Caco-2 (cell line): ENCODE results near the gene RHOU. TPM values are rescaled to one million over a fixed set of nuclear protein-coding genes. Genes with fewer than 3 reads are reported as not detected.

ENCODE experiments used
- BruUV-seq: library from RNA; stranded (reverse); fragments of 400-500 nt; replicated peaks from 2 replicates; lab custom pipeline; 2021; lab: Mats Ljungman, UMichigan
- CTCF ChIA-PET: fragments of 300-600 bp; sonication (Branson Sonifier 250); formaldehyde crosslinking; loops from one replicate; lab custom pipeline; 2022; ENCODE audit warnings: antibody characterized with exemption; lab: Charles Lee
- POLR2A ChIA-PET: fragments of 300-600 bp; sonication (Branson Sonifier 250); formaldehyde crosslinking; loops from one replicate; lab custom pipeline; 2022; ENCODE audit warnings: antibody characterized with exemption; lab: Charles Lee
- DNase-seq, 2 experiments: peaks; one replicate each; pipeline versions ENCODE4 v3.0.0 to v3.0.0-alpha.2; 2020 to 2022
- H3K27me3 ChIP-seq: replicated peaks from 2 replicates; pipeline ENCODE4 v1.6.0; 2011; ENCODE audit warnings: low read length; ENCODE audit not compliant: control insufficient read depth, insufficient read depth
- H3K36me3 ChIP-seq: 2 replicates; pipeline ENCODE4 v1.5.1; 2011; ENCODE audit warnings: low read length; ENCODE audit not compliant: control insufficient read depth, insufficient read depth
- H3K4me1 ChIP-seq: fragments of 250-450 bp; sonication (Bioruptor Pico); 2 replicates; pipeline ENCODE4 v1.5.1; 2020; ENCODE audit warnings: mild to moderate bottlenecking
- H3K4me3 ChIP-seq: 2 replicates; pipeline ENCODE4 v1.5.1; 2011; ENCODE audit warnings: low read depth, mild to moderate bottlenecking, control low read depth, low read length
- H3K9me3 ChIP-seq: fragments of 250-450 bp; sonication (Bioruptor Pico); 2 replicates; pipeline ENCODE4 v1.5.1; 2020; ENCODE audit warnings: mild to moderate bottlenecking, moderate library complexity
- H3K27ac Mint-ChIP-seq: one replicate; pipeline ENCODE4 v1.8.0; 2022; ENCODE audit warnings: mixed read lengths; ENCODE audit not compliant: unreplicated experiment
- H3K27me3 Mint-ChIP-seq: one replicate; pipeline ENCODE4 v1.8.0; 2022; ENCODE audit warnings: mixed read lengths; ENCODE audit not compliant: insufficient read depth, unreplicated experiment
- H3K36me3 Mint-ChIP-seq: one replicate; pipeline ENCODE4 v1.8.0; 2022; ENCODE audit warnings: mild to moderate bottlenecking, mixed read lengths; ENCODE audit not compliant: insufficient read depth, unreplicated experiment
- H3K4me1 Mint-ChIP-seq: one replicate; pipeline ENCODE4 v1.8.0; 2022; ENCODE audit warnings: low read depth, mixed read lengths; ENCODE audit not compliant: unreplicated experiment
- H3K4me3 Mint-ChIP-seq: one replicate; pipeline ENCODE4 v1.8.0; 2022; ENCODE audit warnings: mild to moderate bottlenecking, moderate library complexity, mixed read lengths; ENCODE audit not compliant: unreplicated experiment
- H3K9me3 Mint-ChIP-seq: one replicate; pipeline ENCODE4 v1.8.0; 2022; ENCODE audit warnings: mixed read lengths; ENCODE audit not compliant: unreplicated experiment
- intact Hi-C: fragments of 100-400 bp; cut with micrococcal nuclease; formaldehyde crosslinking; loops from one replicate; pipeline ENCODE4 v1.10.0; 2022; ENCODE audit not compliant: unreplicated experiment
- total RNA-seq: library from RNA; stranded (reverse); gene quantifications from 2 replicates; pipeline ENCODE4 v1.2.3, GENCODE V29; 2022
- TF ChIP-seq, protein P1 (sequence below), 2 experiments: fragments of 200-600 bp in 1 of 2; IDR thresholded peaks; 1 replicate in 1 of 2; 2 replicates in 1 of 2; pipeline versions ENCODE4 v1.5.1 to v1.8.0; 2011 to 2022; ENCODE audit warnings: antibody characterized with exemption in 1 of 2, control low read depth in 1 of 2, inconsistent platforms in 1 of 2, low read depth in 1 of 2, low read length in 1 of 2, mild to moderate bottlenecking in 1 of 2, moderate library complexity in 1 of 2; ENCODE audit not compliant: insufficient read depth in 1 of 2, severe bottlenecking in 1 of 2, unreplicated experiment in 1 of 2

Gene RHOU
- total RNA-seq, 1 experiment from 2014 or later, result 17.4 TPM

DNA sequence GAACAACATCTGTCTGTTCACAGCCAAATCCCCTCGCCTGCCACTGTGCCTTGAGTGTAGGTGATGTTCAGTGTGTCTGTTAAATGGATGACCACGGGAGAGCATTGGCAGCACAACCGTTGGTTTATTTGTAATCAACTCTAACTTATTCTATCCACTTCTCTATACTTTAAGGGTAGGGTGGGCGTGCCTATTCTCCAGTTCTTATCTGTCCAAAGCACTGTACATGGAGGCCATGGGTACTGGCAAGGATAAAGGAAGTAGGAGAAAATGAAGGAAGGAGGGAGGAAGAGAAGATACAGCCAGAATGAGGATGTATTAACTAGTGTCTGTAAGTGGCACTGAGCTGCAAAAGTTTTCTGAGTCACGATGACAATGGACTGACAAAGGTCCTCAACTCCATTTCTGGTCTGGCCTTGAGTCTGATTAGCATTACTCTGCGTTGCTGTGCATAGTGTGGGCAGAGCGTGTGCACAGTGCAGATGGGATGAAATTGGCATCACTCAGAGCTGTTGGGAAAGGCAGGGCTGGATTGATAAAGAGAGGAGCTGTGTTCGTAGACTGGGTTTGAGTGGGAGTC lies 7.1 kb downstream of the RHOU start:
- Histone ChIP-seq H3K9me3 (no peaks in the 10 kb centered on the region), H3K27me3 (no peaks in the 10 kb centered on the region), H3K4me3 (no peak overlapping the region), H3K36me3 (peaks cover 1% of the 10 kb centered on the region; the same call in 1 of the 2 replicates), H3K4me1 (peaks cover 11% of the 10 kb centered on the region)
- peaks cover 13% of the 10 kb centered on the region for H3K4me1 Mint-ChIP-seq
- H3K27ac Mint-ChIP-seq, result no peak overlapping the region
- no peaks in the 10 kb centered on the region for H3K9me3 Mint-ChIP-seq
- peaks cover 63% of the 10 kb centered on the region for H3K36me3 Mint-ChIP-seq
- intact Hi-C loops, result no loop called here
- CTCF ChIA-PET, result interaction anchor here (0.6 kb wide), 1 partner anchor 715 kb away, joined by 4 read pairs; no protein-coding TSS in a partner anchor
- DNase-seq, result no peak
- no TSS peak for BruUV-seq
- no peaks in the 10 kb centered on the region for H3K27me3 Mint-ChIP-seq
- POLR2A ChIA-PET, result no interaction called here
- H3K4me3 Mint-ChIP-seq, result no peak overlapping the region
- TF ChIP-seq, protein P1, sequence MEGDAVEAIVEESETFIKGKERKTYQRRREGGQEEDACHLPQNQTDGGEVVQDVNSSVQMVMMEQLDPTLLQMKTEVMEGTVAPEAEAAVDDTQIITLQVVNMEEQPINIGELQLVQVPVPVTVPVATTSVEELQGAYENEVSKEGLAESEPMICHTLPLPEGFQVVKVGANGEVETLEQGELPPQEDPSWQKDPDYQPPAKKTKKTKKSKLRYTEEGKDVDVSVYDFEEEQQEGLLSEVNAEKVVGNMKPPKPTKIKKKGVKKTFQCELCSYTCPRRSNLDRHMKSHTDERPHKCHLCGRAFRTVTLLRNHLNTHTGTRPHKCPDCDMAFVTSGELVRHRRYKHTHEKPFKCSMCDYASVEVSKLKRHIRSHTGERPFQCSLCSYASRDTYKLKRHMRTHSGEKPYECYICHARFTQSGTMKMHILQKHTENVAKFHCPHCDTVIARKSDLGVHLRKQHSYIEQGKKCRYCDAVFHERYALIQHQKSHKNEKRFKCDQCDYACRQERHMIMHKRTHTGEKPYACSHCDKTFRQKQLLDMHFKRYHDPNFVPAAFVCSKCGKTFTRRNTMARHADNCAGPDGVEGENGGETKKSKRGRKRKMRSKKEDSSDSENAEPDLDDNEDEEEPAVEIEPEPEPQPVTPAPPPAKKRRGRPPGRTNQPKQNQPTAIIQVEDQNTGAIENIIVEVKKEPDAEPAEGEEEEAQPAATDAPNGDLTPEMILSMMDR (IDR thresholded peaks at IDR 0.05; ENCODE audit: insufficient read depth in 1 of 2, low read depth in 1 of 2, low read length in 1 of 2, severe bottlenecking in 1 of 2, unreplicated experiment in 1 of 2), result no peak

DNA sequence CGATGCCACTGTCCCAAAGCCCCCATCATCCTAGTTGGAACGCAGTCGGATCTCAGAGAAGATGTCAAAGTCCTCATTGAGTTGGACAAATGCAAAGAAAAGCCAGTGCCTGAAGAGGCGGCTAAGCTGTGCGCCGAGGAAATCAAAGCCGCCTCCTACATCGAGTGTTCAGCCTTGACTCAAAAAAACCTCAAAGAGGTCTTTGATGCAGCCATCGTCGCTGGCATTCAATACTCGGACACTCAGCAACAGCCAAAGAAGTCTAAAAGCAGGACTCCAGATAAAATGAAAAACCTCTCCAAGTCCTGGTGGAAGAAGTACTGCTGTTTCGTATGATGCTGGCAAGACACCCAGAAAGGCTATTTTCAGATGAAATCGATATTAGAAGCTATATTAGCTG lies 8.1 kb downstream of the RHOU start:
- POLR2A ChIA-PET, result no interaction called here
- CTCF ChIA-PET, result no interaction called here
- intact Hi-C loops, result no loop called here
- Histone ChIP-seq H3K36me3 (peaks cover 1% of the 10 kb centered on the region; the same call in 1 of the 2 replicates), H3K4me3 (no peak overlapping the region), H3K9me3 (no peaks in the 10 kb centered on the region), H3K27me3 (no peaks in the 10 kb centered on the region), H3K4me1 (peaks cover 15% of the 10 kb centered on the region)
- Mint-ChIP-seq H3K27me3 (no peaks in the 10 kb centered on the region), H3K4me1 (peaks cover 24% of the 10 kb centered on the region), H3K4me3 (no peak overlapping the region), H3K9me3 (no peaks in the 10 kb centered on the region), H3K27ac (no peak overlapping the region), H3K36me3 (peaks cover 66% of the 10 kb centered on the region)
- TF ChIP-seq, protein P1 (IDR thresholded peaks at IDR 0.05; ENCODE audit: insufficient read depth in 1 of 2, low read depth in 1 of 2, low read length in 1 of 2, severe bottlenecking in 1 of 2, unreplicated experiment in 1 of 2), result no peak
- no peak for DNase-seq
- BruUV-seq, result no TSS peak

DNA sequence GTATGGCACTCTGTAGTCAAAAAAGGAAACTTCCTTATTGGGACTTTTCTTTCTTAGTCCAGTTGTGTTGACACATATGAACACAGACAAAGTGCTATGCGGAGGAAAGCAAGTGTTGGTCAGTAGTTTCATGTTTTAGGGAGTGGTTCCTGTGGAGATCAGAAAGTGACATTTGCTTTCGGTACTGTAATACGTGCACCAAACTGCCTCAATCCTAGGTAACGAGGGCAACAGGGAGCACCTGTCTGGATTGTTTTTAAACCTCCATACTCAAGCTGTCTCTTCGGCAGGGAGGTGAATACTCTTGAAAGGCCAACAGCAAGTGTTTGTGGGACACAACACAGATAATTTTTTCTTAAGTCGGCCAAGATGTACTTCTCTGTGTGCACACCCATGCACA lies 9.1 kb downstream of the RHOU start:
- Histone ChIP-seq H3K4me3 (no peak overlapping the region), H3K36me3 (peaks cover 1% of the 10 kb centered on the region; the same call in 1 of the 2 replicates), H3K4me1 (peaks cover 20% of the 10 kb centered on the region), H3K27me3 (no peaks in the 10 kb centered on the region), H3K9me3 (no peaks in the 10 kb centered on the region)
- Mint-ChIP-seq H3K9me3 (no peaks in the 10 kb centered on the region), H3K27me3 (no peaks in the 10 kb centered on the region), H3K36me3 (peaks cover 57% of the 10 kb centered on the region), H3K27ac (no peak overlapping the region), H3K4me3 (no peak overlapping the region), H3K4me1 (peaks cover 24% of the 10 kb centered on the region)
- BruUV-seq, result no TSS peak
- ChIA-PET POLR2A (no interaction called here), CTCF (no interaction called here)
- intact Hi-C loops, result no loop called here
- TF ChIP-seq, protein P1 (IDR thresholded peaks at IDR 0.05; ENCODE audit: insufficient read depth in 1 of 2, low read depth in 1 of 2, low read length in 1 of 2, severe bottlenecking in 1 of 2, unreplicated experiment in 1 of 2), result no peak
- no peak for DNase-seq
